HG02943 (cell line): Measurements from ENCODE around the gene PKD2L1.
"Not testable (repeated sequence)": the region's sequence is repeated elsewhere in the genome, so short reads cannot be mapped to it uniquely, and the experiment has no call there.

ENCODE experiments used
- ATAC-seq: cut with Tn5 transposase; IDR thresholded peaks from one replicate; pipeline ENCODE4 v1.9.1; 2021; ENCODE audit warnings: mild to moderate bottlenecking, low read depth, moderate library complexity; ENCODE audit not compliant: unreplicated experiment

PKD2L1 gene

GRCh38 chr10:100287756-100288155, 42.3 kb downstream of the PKD2L1 start:
- ATAC-seq: no peak

DNA sequence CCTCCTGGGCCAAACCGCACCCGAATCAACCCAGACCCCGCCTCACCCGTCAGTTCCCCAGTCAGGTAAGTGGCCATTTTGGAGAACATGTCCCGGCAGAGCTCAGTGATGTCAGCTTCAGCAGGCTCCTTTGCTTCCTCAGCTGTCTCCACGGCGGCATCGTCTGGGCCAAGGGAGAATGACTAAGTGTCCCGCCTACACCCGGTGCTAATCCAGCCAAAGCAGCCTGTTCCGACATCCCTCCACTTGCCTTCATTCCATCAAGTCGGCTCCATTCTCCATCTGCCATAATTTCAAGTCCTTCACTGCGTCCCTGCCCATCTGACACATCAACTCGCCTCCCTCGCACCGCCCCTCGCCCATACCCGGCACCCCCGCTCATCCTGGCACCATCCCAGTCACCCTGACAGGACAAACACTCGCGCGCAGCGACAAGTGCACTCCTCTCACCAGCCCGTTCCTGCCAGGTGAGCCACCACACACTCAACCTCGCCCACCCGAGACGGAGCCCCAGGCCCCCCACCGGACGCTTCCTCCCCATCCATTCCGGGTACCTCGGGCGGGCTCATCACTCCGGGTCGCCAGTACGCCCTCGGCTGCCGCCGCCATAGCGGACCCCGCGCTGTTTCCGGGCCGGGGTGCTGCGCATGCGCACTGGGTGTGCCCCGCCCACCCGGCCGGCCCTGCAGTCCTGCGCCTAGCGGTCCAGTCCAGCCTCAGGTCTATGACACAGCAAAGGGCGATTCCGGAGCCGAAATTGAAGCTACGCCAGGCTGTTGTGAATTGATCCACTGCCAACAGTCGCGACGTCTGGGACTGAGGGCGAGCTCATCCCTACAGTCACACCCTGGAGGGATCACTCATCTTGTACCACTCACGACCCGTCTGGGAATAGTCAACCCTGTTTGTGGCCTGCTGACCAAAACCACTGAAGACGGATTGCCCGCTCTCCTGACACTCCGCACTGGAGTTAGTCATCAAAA, 43.7 kb downstream of the PKD2L1 start, which contains the start of gene BLOC1S2:
BLOC1S2 (minus strand) TSS at position 630 of the 983 bp plus-strand sequence; CDS start at position 609, 21 bp downstream.
- peak; percentile 84 for ATAC-seq

- not testable (repeated sequence) for ATAC-seq
These were observed 44.7 kb downstream of the PKD2L1 start for GRCh38 chr10:100285326-100285725.

DNA sequence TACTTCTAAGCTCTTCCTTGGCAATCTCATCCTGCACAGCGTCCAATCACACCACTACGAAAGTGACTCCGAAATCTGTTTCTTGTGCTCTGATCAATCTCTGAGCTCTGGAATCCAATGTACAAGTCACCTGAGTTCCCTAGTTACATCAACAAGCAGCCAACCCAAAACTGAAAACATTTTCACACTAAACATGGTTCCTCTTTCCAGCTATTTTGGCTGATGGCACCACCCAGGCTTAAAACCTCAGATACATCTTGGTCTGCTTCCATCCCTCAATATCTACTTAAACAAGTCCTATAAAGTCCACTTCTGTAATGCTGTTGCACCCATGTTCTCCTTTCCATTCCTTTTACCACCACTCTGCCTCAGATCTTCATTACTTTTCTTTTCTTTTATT, 47.1 kb downstream of the PKD2L1 start:
- ATAC-seq: no peak

DNA sequence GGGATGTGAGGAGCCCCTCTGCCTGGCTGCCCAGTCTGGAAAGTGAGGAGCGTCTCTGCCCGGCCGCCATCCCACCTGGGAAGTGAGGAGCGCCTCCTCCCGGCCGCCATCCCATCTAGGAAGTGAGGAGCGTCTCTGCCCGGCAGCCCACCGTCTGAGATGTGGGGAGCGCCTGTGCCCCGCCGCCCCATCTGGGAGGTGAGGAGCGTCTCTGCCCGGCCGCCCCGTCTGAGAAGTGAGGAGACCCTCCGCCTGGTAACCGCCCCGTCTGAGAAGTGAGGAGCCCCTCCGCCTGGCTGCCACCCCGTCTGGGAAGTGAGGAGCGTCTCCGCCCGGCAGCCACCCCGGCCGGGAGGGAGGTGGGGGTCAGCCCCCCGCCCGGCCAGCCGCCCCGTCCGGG, 53.1 kb downstream of the PKD2L1 start:
- ATAC-seq: not testable (repeated sequence)

DNA sequence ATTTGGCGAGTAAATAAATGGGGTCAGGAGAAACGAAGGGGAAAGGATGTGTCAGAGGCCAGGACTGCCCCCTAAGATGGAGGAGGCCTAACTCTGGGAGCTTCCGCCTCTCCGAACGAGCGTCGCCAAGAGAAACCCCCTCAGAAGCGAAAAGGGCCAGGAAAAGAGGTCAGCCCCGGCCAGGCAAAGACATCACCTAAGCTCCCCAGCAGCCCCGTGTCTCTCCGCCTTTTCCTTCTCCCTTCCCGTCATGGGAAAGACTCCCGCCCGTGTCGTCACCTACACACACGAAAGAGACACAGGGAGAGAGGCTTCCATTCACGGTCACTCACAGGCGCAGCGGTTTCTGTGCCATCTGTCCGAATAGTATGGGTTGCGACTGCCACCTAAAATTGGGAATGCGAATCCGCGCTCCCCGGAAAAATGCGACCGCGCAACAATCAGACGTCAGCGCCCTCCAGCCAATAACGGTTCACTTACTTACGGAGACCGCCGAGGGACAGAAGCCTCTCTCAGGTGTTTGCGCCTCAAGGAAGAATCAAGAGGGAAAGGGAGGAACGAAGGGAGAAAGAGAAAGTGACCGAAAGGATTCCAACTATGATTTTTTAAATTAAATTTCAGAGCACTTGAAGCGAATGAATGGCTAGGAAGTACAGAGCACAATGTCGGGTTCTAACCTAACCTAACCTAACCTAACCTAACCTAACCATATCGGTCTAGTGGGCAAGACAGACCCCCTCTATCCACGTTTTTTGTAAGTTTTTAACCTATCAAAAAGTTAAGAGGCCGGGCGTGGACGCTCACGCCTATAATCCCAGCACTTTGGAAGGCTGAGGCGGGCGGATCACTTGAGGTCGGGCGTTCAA, 62.6 kb downstream of the PKD2L1 start, which contains the start of gene CWF19L1:
CWF19L1 (minus strand) TSS at position 400 of the 866 bp plus-strand sequence; CDS start at position 355, 45 bp downstream.
- ATAC-seq: peak; percentile 65

DNA sequence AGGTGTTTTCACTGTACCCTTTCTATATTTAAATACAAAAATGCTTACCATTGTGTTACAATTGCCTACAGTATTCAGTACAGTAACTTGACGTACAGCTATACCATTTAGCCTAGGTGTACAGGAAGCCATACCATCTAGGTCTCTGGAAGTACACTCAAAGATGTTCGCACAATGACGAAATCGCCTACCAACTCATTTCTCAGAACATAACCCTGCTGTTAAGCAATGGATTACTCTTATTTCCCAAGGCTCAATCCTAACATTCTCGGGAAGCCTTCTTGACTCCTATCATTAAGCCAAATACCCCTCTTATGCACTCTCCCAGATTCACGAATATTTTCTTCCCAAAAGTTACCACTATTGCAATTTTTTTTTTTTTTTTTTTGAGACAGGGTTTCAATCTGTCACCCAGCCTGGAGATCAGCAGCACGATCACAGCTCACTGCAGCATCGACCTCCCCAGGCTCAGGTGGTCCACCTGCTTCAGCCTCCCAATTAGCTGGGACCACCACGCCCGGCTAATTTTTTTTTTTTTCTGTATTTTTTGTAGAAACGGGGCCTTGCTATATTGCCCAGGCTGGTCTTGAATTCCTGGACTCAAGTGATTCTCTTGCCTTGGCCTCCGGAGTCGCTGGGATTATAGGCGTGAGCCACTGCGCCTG, 64.1 kb downstream of the PKD2L1 start:
- no peak for ATAC-seq

GRCh38 chr10:100254191-100254590, 75.8 kb downstream of the PKD2L1 start:
- ATAC-seq: no peak

DNA sequence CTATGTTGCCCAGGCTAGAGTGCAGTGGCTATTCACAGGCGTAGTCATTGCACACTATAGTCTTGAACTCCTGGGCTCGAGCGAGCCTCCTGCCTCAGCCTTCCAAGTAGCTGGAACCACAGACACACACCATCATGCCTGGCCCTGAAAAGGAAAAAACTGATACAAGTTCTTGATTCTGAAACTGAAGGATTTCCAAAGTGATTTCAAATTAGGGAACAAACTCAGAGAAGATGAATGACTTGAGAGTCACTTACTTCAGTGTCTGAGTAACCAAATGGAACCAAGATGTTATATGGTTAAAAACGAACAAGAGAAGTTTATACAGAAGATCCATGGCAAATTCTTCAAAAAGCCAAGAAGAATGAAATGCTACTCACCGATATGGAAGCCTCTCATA, 77.0 kb downstream of the PKD2L1 start:
- ATAC-seq: no peak

DNA sequence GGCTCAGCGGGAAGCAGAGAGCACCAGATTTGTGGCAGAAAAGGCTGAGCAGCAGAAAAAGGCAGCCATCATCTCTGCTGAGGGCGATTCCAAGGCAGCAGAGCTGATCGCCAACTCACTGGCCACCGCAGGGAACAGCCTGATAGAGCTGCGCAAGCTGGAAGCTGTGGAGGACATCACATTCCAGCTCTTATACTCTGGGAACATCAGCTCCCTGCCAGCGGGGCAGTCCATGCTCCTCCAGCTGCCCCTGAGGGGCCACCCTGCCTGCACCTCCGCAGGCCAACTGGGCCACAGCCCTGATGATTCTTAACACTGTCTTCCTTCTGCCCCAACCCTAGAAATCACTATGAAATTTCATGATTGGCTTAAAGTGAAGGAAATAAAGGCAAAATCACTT, 81.2 kb downstream of the PKD2L1 start:
- no peak for ATAC-seq

DNA sequence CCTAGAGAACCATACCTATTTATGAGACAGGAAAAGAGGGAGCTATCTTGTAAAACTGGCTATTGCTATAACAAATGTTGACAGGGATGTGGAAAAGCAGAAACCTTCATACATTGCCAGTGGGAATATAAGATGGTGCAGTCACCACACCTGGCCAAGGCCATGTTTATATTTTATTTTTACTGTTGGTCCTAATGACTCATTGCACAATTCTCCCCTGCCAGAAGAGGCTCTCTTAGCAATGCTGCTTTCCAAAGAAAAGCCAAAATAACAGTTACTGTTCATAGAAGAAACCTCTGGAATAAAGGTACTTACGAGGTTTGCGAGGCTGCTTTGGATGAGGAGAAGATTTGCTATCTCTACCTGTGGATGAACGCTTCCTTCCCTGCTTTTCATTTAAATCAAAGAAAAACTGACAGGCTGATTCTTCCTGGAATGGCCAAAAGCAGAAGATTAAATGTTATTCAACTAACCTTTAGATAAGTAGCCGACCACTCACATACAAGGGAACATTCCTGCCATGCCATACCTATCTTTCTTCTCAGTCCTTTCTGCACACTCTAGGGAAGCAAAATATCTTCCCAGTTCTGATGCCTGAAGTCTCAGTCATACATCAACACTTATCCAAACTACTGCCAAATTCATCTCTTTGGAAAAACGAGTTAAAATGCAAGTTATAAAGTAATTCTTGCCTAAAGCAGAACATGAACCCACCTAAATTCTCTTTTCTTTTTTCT, 84.4 kb downstream of the PKD2L1 start:
- ATAC-seq: no peak

DNA sequence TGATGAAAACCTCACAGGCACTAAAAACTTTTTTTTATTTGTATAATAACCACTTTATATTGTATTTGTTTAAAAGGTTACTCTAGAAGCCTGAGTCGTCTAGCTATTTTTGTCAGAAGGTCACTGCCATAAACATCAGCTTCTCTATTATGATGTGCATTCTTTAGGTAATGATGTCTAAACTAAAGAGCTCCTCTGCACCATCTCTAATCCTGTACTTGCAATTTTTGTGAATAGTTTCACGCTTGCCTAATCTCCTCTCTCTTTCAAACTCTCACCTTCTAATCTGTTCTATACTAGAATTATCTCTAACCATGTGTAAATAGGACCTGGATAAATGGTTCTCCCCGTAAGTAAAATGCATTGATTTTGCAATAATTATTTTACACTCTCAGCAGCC, 90.2 kb downstream of the PKD2L1 start:
- ATAC-seq: no peak

- no peak for ATAC-seq
These were observed 91.6 kb downstream of the PKD2L1 start for GRCh38 chr10:100238429-100238828.
